Left kidney (tissue), 2 donors: Measurements from ENCODE around the gene BCL11B. TPM values are rescaled to one million over a fixed set of nuclear protein-coding genes. Genes with fewer than 3 reads are reported as not detected.

Experiments used
- DNase-seq: peaks from one replicate; pipeline ENCODE4 v3.0.0-alpha.2; 2013
- polyA plus RNA-seq: library from polyadenylated mRNA; unstranded; fragments of 120-200 nt; gene quantifications from one replicate; pipeline ENCODE4 v1.2.1, GENCODE V29; 2013; ENCODE audit not compliant: insufficient read length

The BCL11B gene
- polyA plus RNA-seq, 1 donor = 2.7 TPM

- no peak for DNase-seq
Observed at GRCh38 chr14:99267837-99268781, 3.9 kb downstream of the BCL11B start.

GRCh38 chr14:99267381-99267780, 4.6 kb downstream of the BCL11B start:
- DNase-seq = no peak

- DNase-seq = no peak
Observed at GRCh38 chr14:99266181-99267178, 5.5 kb downstream of the BCL11B start.

- no peak for DNase-seq
Observed at GRCh38 chr14:99265571-99265970, 6.4 kb downstream of the BCL11B start.

- no peak for DNase-seq
Observed at GRCh38 chr14:99264691-99265450, 7.1 kb downstream of the BCL11B start.

GRCh38 chr14:99263564-99264330, 8.2 kb downstream of the BCL11B start:
- DNase-seq = no peak

GRCh38 chr14:99262977-99263448, 9.0 kb downstream of the BCL11B start:
- no peak for DNase-seq

- DNase-seq = no peak
Observed at GRCh38 chr14:99261912-99262787, 9.8 kb downstream of the BCL11B start.

GRCh38 chr14:99260587-99261551, 11.1 kb downstream of the BCL11B start:
- no peak for DNase-seq

- DNase-seq = no peak
Observed at GRCh38 chr14:99260116-99260515, 11.9 kb downstream of the BCL11B start.

GRCh38 chr14:99258876-99259726, 12.9 kb downstream of the BCL11B start:
- no peak for DNase-seq

- no peak for DNase-seq
Observed at GRCh38 chr14:99258341-99258861, 13.6 kb downstream of the BCL11B start.

- no peak for DNase-seq
Observed at GRCh38 chr14:99257673-99258221, 14.2 kb downstream of the BCL11B start.

- no peak for DNase-seq
Observed at GRCh38 chr14:99257122-99257672, 14.8 kb downstream of the BCL11B start.

- DNase-seq = no peak
Observed at GRCh38 chr14:99256483-99256874, 15.5 kb downstream of the BCL11B start.

GRCh38 chr14:99255621-99256482, 16.1 kb downstream of the BCL11B start:
- DNase-seq = no peak
